ENCODE data around the gene GPR15. TPM values are rescaled to one million over a fixed set of nuclear protein-coding genes. Genes with fewer than 3 reads are reported as not detected.

The GPR15 gene
- total RNA-seq, 1 experiment from 2014 or later, result not detected

DNA sequence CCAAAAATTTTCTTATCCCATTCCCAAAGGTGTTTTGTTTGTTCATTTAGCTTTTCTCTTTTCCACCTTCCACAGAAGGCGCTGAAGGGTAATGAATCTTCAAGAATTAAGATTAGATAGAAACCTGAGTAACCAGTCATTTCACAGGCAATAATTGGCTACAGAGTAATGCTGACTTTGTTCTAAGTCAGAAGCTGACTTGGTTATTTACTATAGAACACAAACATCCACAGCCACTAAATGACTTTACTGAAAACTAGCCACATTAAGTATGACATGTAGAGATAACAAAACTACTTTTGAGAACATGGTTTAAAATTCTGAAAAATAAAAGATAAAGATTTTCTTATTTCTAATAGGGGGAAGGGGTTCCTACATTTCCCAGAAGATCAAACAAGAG, 16.8 kb upstream of the GPR15 start:
- no peaks in the 10 kb centered on the region for H3K9me3 Mint-ChIP-seq
- H3K4me1 Mint-ChIP-seq, result peaks cover 29% of the 10 kb centered on the region
- H3K27me3 Mint-ChIP-seq (ENCODE audit: low read depth), result no peaks in the 10 kb centered on the region
- POLR2A ChIA-PET, result no interaction called here
- DNase-seq (ENCODE audit: low spot score) (no peak), ATAC-seq (no peak)
- H3K4me3 Mint-ChIP-seq, result no peak overlapping the region
- no peak overlapping the region for H3K27ac Mint-ChIP-seq
- CTCF ChIA-PET, result no interaction called here
- TF ChIP-seq USF1 (CRISPR knock-in tag; IDR thresholded peaks at IDR 0.05), result no peak
- TF ChIP-seq ZNF232 (CRISPR knock-in tag; IDR thresholded peaks at IDR 0.05), result no peak
- no peak for TF ChIP-seq HMGA2 (CRISPR knock-in tag; IDR thresholded peaks at IDR 0.05)
- no peak for TF ChIP-seq CREM (CRISPR knock-in tag; IDR thresholded peaks at IDR 0.05)
- TF ChIP-seq EMX1 (CRISPR knock-in tag; IDR thresholded peaks at IDR 0.05), result no peak
- TF ChIP-seq, protein P1, sequence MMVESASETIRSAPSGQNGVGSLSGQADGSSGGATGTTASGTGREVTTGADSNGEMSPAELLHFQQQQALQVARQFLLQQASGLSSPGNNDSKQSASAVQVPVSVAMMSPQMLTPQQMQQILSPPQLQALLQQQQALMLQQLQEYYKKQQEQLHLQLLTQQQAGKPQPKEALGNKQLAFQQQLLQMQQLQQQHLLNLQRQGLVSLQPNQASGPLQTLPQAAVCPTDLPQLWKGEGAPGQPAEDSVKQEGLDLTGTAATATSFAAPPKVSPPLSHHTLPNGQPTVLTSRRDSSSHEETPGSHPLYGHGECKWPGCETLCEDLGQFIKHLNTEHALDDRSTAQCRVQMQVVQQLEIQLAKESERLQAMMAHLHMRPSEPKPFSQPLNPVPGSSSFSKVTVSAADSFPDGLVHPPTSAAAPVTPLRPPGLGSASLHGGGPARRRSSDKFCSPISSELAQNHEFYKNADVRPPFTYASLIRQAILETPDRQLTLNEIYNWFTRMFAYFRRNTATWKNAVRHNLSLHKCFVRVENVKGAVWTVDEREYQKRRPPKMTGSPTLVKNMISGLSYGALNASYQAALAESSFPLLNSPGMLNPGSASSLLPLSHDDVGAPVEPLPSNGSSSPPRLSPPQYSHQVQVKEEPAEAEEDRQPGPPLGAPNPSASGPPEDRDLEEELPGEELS (CRISPR knock-in tag; IDR thresholded peaks at IDR 0.05), result no peak
- no peak for TF ChIP-seq HMGXB4 (CRISPR knock-in tag; IDR thresholded peaks at IDR 0.05)
- TF ChIP-seq, protein P2, sequence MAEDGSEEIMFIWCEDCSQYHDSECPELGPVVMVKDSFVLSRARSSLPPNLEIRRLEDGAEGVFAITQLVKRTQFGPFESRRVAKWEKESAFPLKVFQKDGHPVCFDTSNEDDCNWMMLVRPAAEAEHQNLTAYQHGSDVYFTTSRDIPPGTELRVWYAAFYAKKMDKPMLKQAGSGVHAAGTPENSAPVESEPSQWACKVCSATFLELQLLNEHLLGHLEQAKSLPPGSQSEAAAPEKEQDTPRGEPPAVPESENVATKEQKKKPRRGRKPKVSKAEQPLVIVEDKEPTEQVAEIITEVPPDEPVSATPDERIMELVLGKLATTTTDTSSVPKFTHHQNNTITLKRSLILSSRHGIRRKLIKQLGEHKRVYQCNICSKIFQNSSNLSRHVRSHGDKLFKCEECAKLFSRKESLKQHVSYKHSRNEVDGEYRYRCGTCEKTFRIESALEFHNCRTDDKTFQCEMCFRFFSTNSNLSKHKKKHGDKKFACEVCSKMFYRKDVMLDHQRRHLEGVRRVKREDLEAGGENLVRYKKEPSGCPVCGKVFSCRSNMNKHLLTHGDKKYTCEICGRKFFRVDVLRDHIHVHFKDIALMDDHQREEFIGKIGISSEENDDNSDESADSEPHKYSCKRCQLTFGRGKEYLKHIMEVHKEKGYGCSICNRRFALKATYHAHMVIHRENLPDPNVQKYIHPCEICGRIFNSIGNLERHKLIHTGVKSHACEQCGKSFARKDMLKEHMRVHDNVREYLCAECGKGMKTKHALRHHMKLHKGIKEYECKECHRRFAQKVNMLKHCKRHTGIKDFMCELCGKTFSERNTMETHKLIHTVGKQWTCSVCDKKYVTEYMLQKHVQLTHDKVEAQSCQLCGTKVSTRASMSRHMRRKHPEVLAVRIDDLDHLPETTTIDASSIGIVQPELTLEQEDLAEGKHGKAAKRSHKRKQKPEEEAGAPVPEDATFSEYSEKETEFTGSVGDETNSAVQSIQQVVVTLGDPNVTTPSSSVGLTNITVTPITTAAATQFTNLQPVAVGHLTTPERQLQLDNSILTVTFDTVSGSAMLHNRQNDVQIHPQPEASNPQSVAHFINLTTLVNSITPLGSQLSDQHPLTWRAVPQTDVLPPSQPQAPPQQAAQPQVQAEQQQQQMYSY (CRISPR knock-in tag; IDR thresholded peaks at IDR 0.05), result no peak
- no peak for TF ChIP-seq NR2C2 (CRISPR knock-in tag; IDR thresholded peaks at IDR 0.05)
- no peak for TF ChIP-seq SMAD4 (CRISPR knock-in tag; IDR thresholded peaks at IDR 0.05)
- TF ChIP-seq, protein P3, sequence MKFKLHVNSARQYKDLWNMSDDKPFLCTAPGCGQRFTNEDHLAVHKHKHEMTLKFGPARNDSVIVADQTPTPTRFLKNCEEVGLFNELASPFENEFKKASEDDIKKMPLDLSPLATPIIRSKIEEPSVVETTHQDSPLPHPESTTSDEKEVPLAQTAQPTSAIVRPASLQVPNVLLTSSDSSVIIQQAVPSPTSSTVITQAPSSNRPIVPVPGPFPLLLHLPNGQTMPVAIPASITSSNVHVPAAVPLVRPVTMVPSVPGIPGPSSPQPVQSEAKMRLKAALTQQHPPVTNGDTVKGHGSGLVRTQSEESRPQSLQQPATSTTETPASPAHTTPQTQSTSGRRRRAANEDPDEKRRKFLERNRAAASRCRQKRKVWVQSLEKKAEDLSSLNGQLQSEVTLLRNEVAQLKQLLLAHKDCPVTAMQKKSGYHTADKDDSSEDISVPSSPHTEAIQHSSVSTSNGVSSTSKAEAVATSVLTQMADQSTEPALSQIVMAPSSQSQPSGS (CRISPR knock-in tag; IDR thresholded peaks at IDR 0.05; ENCODE audit: borderline replicate concordance, low read depth), result no peak
- no peak for TF ChIP-seq OVOL2 (CRISPR knock-in tag; IDR thresholded peaks at IDR 0.05; ENCODE audit: borderline replicate concordance)
- TF ChIP-seq, protein P4, sequence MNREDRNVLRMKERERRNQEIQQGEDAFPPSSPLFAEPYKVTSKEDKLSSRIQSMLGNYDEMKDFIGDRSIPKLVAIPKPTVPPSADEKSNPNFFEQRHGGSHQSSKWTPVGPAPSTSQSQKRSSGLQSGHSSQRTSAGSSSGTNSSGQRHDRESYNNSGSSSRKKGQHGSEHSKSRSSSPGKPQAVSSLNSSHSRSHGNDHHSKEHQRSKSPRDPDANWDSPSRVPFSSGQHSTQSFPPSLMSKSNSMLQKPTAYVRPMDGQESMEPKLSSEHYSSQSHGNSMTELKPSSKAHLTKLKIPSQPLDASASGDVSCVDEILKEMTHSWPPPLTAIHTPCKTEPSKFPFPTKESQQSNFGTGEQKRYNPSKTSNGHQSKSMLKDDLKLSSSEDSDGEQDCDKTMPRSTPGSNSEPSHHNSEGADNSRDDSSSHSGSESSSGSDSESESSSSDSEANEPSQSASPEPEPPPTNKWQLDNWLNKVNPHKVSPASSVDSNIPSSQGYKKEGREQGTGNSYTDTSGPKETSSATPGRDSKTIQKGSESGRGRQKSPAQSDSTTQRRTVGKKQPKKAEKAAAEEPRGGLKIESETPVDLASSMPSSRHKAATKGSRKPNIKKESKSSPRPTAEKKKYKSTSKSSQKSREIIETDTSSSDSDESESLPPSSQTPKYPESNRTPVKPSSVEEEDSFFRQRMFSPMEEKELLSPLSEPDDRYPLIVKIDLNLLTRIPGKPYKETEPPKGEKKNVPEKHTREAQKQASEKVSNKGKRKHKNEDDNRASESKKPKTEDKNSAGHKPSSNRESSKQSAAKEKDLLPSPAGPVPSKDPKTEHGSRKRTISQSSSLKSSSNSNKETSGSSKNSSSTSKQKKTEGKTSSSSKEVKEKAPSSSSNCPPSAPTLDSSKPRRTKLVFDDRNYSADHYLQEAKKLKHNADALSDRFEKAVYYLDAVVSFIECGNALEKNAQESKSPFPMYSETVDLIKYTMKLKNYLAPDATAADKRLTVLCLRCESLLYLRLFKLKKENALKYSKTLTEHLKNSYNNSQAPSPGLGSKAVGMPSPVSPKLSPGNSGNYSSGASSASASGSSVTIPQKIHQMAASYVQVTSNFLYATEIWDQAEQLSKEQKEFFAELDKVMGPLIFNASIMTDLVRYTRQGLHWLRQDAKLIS (CRISPR knock-in tag; IDR thresholded peaks at IDR 0.05; ENCODE audit: borderline replicate concordance), result no peak
- TF ChIP-seq NR1H2 (CRISPR knock-in tag; IDR thresholded peaks at IDR 0.05), result no peak
- TF ChIP-seq, protein P5, sequence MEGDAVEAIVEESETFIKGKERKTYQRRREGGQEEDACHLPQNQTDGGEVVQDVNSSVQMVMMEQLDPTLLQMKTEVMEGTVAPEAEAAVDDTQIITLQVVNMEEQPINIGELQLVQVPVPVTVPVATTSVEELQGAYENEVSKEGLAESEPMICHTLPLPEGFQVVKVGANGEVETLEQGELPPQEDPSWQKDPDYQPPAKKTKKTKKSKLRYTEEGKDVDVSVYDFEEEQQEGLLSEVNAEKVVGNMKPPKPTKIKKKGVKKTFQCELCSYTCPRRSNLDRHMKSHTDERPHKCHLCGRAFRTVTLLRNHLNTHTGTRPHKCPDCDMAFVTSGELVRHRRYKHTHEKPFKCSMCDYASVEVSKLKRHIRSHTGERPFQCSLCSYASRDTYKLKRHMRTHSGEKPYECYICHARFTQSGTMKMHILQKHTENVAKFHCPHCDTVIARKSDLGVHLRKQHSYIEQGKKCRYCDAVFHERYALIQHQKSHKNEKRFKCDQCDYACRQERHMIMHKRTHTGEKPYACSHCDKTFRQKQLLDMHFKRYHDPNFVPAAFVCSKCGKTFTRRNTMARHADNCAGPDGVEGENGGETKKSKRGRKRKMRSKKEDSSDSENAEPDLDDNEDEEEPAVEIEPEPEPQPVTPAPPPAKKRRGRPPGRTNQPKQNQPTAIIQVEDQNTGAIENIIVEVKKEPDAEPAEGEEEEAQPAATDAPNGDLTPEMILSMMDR (IDR thresholded peaks at IDR 0.05), result no peak
- no peak for TF ChIP-seq ZNF281 (CRISPR knock-in tag; IDR thresholded peaks at IDR 0.05)
- no peak for TF ChIP-seq TP53 (CRISPR knock-in tag; IDR thresholded peaks at IDR 0.05)
- peaks cover 36% of the 10 kb centered on the region for H3K36me3 Mint-ChIP-seq

All from WTC11 (cell line).